ENCODE measurements around the gene SLC66A2.
A peak's percentile ranks its signal among the peaks of the same experiment; 100 is the strongest.
"Not testable (repeated sequence)": the region's sequence is repeated elsewhere in the genome, so short reads cannot be mapped to it uniquely, and the experiment has no call there.

Gene SLC66A2

DNA sequence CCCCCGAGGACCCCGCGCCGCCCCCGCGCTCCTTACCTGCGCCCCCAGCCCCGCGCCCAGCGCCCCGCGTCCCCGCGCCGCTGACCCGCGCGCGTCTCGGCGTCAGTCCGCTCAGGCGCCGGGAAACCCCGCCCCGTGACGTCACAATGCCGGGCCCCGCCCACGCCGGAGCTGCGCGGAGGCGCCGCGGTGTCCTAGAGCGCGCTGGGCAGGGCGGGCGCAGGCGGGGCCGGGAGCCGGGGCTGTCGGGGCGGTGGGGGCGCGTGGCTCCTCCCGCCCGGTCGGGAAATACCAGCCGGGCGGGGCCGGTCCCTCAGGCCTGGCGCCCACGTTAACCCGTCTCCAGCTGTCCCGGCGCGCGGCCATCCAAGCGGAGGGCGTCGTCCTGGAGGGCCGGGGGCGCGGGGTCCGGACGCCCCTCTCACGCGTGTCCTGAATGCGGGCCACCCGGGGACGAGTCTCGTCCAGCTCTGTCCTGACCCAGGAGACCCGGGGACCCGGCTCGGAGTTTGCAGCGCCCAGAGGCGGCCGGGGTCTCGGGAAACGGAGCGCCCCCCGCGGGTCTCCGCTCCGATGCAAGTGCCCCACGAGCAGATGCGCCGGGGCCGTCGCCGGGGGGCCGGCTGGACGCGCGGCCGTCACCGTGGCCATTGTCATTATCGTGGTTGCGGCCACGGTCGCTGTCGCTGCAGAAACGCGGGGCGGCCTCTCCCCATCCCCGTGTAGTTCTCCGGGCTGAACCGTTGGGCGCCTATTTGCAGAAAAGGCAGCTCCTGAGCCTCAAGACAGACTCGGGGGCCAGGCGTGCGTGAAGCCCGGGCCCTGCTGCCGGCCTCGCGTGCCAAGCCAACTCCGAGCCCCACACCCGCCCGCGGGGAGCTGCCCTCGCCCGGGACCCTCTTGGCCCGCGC lies at the start of gene SLC66A2:
TSS of gene SLC66A2 (minus strand) at position 109 of the 911 bp plus-strand sequence. CDS start 727 bp downstream, outside the sequence.
- DNase-seq, result peak; percentile 94

DNA sequence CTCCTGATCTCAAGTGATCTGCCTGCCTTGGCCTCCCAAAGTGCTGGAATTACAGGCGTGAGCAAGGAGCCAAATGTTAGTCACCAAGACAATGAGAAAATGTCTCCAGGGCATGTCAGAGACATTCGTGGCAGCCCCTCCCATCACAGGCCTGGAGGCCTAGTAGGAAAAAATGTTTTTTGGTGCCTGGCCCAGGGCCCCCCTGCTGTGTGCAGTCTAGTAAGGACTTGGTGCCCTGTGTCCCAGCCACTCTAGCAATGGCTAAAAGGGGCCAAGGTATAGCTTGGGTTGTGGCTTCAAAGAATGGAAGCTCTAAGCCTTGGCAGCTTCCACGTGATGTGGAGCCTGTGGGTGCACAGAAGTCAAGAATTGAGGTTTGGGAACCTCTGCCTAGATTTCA lies 49.4 kb upstream of the SLC66A2 start:
- DNase-seq, result no peak

DNA sequence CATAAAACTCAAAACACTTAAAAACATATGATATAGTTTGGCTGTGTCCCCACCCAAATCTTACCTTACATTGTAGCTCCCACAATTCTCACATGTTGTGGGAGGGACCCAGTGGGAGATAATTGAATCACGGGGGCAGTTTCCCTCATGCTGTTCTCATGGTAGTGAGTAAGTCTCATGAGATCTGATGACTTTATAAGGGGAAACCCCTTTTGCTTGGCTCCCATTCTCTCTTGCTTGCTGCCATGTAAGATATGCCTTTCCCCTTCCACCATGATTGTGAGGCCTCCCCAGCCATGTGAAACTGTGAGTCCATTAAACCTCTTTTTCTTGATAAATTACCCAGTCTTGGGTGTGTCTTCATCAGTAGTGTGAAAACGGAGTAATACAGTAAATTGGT lies 48.2 kb upstream of the SLC66A2 start:
- not testable (repeated sequence) for DNase-seq

DNA sequence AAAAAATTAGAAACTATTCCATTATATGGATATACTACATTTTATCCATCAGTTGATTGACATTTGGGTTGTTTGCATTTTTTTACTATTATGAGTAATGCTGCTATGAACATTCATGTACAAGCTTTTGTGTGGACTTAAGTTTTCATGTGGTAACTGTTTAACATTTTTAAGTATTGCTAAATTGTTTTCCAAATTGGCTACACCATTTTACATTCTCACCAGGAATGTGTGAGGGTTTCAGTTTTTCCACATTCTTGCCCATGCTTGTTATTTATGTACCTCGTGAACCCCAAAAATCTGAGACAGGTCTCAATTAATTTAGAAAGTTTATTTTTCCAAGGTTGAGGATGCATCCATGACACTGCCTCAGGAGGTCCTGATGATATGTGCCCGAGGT lies 40.0 kb upstream of the SLC66A2 start:
- DNase-seq, result no peak

DNA sequence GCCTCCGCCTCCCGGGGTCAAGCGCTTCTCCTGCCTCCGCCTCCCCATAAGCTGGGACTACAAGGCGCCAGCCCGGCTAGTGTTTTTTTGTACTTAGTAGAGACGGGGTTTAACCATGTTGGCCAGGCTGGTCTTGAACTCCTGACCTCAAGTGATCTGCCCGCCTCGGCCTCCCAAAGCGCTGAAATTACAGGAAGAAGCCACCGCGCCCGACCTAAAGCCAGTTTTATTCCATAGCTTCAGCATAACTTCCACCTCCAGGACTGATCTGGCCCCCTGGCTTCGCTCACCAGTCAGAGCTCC lies 37.7 kb upstream of the SLC66A2 start:
- no peak for DNase-seq

DNA sequence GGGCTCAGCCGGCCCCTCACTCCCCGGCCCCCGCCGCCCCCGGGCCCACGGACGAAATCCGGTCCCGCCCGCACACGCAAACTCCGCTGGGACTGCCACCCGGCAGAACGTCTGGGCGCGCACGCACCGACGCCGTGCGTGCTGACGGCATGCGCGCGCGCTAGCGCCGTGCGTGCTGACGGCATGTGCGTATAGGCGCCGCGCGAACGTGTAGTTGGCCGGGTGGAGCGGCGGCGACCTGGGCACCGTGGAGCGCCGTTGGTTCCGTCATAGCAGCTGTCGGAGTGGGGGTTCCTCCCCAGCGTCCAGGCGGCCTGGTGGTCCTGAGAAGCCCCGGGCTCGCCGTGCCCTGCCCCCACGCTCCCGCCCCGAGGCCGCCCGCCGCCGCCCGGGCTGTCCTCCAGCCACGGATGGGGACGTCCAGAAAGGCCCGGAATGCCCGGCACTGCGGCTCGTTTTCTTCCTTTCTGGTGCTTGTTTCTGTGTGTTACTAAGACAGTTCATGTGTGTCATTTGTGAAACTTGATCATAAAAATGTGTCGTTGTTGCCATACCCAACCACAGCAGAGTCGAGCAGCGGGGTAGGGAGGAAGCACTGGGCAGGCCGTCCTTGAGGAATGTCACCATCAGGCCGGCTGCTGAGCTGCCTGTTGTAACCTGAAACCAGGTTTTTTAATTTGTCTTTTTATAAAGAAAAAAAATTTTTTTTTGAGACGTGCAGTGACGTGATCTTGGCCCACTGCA lies 37.2 kb upstream of the SLC66A2 start, which contains the start of gene TXNL4A:
TSS of gene TXNL4A (minus strand) at position 113 of the 744 bp plus-strand sequence. CDS start 171 bp downstream, outside the sequence.
- peak; percentile 90 for DNase-seq

DNA sequence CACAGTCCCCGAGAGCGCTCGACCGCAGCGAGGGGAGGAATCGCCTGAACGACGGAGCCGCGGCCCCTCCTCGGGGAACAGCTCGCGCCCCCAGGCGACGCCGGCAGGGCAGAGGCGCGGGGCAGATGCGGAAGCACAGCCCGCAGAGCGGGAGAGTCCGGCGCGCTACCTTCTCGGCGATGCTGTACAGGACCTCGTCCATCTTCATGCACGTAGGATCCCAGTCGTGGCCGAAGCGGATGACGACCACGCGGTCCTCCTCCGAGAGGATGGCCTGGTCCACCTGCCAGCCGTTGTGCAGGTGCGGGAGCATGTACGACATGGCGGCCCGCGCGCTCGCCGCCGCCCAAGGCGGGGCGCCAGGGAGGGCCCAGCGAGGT lies 36.6 kb upstream of the SLC66A2 start:
- DNase-seq, result no peak

DNA sequence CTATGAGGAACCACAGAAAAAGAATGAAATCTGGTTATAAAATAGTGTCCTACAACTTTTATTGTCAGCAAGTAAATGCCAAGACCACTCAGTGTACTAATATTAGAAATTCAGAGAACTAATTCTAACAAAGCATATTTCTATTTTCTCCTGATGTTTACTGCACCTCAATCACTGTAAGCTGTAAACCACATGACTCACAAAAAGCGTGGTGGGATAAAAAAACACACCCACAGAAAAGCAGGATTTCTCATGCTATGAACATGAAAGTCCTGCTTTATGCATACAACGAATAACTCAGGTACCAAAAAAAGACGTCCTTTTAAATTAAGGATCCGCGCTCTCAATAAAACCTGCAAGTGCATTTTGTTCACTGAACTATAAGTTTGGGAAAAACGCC lies 36.1 kb upstream of the SLC66A2 start:
- DNase-seq, result no peak

DNA sequence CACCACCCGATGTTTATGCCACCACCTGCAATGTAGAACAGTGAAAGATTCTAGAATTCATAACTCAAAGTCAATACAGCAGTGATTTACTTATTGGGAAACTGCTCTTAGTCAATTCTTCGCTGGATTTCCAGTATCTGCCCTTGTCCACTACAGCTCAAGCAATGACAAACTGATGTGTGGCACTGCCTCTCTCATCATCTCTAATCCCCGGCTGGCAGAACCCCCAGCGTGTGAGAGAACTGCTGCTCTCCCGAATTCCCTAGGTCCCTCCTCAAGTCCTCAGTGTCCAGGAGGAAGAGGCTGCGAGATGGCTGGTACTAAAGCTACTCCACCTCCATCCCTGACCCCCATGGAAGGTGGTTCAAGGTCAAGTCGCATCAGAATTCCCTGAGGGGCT lies 35.3 kb upstream of the SLC66A2 start:
- no peak for DNase-seq

DNA sequence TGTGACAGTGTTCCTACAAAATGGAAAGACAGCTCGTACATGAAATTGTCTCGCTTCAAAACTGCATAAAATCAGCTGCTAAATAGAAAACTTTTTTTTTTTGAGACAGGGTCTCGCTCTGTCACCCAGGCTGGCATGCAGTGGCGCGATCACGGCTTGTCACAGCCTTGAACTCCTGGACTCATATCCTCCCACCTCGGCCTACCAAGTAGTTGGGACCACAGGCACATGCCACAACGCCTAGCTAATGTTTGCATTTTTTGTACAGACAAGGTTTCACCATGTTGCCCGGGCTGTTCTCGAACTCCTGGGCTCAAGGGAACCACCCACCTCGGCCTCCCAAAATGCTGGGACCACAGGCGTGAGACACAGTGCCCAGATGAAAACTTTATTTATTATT lies 33.7 kb upstream of the SLC66A2 start:
- DNase-seq, result no peak

DNA sequence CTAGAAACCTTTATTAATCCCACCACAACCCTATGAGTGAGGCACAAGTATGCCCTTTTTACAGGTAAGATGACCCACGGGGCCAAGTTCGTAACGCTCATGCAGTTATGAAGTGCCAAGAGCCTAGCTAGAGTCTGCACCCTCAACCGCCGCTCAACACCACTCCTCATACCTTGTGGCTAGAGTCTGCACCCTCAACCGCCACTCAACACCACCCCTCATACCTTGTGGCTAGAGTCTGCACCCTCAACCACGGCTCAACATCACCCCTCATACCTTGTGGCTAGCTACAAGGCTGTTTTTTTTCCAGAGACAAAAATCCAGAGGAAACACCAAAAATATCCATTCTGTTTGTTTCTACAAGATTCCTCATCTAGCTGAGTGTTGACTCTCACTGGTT lies 32.3 kb upstream of the SLC66A2 start:
- DNase-seq, result no peak

DNA sequence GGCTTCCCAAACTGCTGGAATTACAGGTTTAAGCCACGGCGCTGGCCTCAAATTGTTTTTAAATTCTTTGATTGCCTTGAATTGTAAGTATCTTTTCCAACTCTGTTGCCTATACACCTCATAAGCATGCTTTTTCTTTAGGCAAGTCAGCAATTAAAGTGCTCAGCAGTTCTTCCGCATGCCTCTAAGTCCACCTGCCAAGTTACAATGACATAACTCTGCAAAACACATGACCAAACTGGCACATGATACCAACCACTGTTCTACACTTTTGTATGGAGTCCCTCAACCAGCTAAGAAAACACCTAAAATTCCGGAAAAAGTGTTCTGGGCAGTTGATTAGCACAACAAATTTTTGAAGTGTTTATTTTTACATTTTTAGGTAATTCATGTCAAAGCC lies 31.8 kb upstream of the SLC66A2 start:
- no peak for DNase-seq

DNA sequence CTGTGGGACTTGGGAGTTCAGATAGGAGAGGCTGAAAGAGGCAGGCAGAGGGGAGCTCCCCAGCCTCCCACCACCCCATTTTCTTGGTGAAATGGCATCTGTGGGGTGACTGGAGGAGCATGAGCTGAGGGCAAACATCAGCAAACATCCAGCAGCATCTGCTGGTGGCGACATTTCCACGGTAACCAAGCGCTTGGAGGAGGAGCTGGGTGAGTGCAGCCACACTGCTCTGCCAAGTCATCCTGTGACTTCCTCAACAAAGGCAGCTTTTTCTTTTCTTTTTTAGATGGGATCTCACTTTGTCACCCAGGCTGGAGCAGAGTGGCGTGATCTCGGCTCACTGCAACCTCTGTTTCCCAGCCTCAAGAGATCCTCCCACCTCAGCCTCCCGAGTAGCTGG lies 31.3 kb upstream of the SLC66A2 start:
- no peak for DNase-seq

DNA sequence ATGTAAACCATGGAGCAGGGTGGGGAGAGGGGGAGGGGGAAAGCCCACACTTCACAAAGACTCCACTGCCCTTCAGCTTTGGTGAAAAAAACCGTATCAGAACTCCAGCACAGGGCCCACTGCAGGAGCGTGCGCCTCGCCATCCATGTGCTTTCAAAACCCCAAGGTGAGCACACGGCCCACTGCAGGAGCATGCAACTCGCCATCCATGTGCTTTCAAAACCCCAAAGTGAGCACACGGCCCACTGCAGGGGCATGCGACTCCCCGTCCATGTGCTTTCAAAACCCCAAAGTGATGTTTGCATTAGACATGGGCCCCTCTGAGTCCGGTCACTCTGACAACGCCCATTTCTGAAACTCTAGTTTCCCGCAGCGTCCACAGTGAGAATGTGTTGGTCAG lies 29.1 kb upstream of the SLC66A2 start:
- DNase-seq, result no peak

DNA sequence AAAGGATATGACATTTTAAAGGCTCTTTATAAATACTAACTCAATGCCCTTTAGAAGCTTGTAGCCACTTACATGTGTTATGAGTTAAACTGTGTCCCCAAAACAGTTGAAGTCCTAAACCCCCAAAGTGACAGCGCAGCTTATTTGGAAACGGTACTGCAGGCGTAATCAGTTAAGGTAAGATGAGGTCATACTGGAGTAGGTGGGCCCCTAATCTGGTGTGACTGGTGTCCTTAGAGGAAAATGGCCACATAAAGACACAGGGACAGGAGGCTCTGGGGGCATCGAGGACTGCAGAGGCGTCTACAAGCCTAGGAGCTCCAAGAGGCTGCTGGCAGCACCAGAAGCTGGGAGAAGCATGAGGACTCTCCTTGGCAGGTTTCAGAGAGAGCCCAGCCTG lies 28.4 kb upstream of the SLC66A2 start:
- DNase-seq, result no peak

DNA sequence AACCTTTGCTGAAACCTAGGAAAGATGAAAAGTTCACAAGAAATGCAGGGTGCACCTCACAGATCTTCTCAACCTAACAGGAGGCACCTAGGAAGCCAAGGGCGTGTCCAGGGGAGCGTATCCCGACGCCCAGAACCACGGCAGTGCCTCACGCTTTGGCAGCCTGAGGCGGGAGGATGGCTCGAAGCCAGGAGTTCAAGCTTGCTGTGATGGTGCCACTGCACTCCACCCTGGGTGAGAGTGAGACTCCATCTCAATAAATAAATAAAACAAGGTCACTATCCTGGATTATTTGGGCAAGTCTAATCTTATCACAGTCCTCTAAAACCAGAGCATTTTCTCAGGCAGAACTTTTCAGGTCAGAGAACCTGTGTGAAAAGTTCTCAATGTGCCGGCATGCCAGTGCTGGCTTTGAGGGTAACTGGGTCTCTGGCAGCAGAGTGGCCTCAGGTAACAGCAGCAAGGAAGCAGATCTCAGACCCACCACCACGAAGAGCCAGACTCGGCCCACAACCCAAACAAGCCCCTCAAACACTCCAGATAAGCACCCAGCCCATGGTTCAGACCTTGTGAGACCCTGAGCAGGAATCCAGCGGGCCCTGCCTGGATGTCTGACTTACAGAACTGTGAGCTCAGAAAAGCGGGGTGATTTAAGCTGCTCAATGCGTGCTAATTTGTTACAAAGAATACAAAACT lies 24.7 kb upstream of the SLC66A2 start:
- no peak for DNase-seq

DNA sequence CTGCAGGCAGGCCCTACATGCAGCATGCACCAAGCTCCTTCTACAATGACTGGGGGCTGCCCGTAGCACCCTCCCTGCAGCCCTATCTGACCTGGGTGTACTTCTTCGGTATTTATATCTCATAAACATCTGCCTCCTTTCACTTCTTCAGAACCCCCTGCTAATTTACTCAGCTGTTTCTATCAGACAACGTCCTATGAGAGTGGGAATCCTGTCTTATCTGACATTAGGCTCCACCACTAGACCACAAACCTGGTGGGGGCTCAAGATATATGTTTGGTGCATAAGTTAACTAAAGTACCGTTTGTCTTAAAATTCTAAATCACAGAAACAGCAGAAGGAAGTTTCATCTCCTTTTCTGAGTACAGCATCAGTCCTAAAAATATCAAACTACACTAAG lies 23.6 kb upstream of the SLC66A2 start:
- DNase-seq, result no peak

DNA sequence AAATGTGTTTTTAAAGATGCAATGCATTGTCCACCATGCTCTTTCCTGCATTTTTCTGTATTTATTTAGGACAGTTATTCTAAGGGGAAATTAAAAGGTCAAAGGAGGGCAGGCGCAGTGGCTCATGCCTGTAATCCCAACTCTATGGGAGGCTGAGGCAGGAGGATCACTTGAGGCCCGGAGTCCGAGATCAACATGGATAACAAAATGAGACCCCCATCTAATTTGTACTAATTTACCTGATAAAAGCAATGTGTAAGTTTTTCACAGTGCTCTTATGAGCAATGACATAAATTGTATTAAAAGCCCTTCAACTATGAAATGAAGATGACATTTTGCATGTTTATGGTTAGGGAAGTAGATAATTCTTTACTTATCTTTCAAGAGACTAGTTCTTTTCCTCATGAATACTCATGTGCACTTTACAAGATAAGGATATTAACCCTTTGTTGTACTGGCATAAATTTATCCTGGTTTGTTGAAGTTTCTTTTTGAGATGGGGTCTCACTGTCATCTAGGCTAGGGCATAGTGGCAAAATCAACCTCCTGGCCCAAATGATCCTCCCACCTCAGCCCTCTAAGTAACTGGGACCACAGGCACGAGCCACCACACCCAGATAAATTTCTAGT lies 22.7 kb upstream of the SLC66A2 start:
- DNase-seq, result no peak

DNA sequence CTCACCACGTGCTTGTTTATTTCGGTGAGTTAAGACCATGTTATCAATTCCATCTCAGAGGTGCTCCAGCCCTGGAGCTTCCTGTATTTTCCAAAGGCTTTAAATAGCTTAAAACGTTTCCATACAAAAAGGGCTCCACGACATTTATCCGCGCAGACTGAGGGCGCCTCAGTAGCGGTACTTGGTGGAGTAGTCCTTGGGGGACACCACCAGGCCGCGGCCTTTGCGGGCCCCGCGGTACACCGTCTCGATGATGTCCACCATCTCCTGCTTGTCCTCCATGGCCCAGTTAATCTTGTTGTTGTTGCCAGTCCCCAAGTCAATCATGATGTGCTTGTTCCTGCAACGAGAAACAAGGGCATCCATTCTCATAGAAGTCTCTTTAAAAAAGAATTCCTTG lies 22.1 kb upstream of the SLC66A2 start:
- no peak for DNase-seq

DNA sequence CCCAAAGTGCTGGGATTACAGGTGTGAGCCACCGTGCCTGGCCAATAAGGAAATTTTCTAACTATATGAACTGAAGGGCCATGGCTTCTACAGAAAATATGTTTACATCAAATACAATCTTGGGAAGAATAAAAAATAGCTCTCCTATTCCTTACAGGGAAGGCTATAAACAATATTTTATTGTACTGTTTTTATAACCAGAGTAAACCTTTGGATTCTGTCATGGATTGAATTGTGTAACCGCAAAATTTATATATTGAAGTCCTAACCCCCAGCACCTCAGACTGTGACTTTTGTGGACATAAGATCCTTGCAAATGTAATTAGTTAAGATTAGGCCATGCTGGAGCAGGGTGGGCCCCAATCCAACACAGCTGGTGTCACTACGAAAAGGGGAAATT lies 21.3 kb upstream of the SLC66A2 start:
- DNase-seq, result no peak

DNA sequence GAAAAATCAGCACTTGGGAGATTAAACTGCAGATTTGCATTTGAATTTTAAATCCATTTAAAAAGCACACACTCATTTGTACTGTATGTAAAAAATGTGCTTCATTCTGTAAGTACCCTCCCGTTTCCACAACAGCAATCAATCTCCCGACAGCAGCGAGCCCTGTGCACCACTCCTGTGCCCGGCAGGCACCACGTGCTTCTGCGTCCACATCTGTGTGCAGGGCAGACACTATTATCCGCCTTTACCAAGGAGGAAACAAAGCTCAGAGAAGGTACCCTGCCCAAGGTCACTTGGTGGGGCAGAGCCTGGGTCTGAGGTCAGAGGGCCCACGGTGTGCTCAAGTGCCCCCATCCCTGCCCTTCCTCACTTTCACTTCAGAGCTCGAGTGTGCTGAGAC lies 20.5 kb upstream of the SLC66A2 start:
- no peak for DNase-seq

DNA sequence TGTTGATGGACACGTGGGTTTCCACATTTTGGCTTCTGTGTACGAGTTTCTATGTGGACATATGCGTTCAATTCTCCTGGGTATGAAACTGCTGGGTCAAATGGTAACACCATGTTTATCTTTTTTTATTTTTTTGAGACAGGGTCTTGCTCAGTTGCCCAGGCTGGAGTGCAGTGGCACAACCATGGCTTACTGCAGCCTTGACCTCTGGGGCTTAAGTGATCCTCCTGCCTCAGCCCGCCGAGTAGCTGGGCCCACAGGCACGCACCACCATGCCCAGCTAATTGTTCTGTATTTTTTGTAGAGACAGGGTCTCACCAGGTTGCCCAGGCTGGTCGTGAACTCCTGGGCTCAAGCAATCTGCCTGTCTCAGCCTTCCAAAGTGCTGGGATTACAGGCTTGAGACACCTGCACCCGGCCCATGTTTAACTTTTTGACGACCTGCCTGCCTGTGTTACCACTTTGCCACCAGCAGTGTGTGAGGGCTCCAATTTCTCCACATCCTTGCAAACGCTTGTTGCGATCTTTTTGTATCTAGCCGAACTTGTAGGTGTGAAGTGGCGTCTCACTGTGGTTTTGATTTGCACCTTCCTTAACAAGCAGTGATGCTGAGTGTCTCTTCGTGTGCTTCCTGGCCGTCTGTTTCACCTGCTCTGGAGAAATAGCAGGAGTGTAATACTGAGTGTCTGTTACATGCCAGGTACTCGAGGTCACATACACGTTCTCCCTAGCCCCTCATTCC lies 19.9 kb upstream of the SLC66A2 start:
- DNase-seq, result no peak

Data from left hindlimb (tissue), 1 donor.